ENCODE measurements around the gene CSF1.

DNA sequence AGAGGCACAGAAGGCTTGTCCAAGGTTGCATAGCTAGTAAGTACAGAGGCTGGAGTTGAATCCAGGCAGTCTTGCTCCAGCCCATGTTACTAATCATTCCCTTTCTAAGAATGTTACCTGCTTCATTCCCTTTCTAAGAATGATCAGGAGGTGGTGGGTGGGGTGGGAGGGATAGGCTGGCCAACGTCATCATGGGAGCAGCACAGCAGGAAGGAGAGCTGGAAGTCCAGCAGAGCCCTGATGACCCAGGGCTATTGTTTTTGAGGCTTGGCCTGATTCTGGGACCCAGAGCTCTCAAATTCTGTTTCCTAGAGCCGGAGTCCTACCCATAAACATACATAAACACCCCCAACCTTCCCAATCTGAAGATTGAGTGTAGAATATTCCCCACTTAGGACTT lies 11.8 kb upstream of the CSF1 start:
- TF ChIP-seq, protein P1, sequence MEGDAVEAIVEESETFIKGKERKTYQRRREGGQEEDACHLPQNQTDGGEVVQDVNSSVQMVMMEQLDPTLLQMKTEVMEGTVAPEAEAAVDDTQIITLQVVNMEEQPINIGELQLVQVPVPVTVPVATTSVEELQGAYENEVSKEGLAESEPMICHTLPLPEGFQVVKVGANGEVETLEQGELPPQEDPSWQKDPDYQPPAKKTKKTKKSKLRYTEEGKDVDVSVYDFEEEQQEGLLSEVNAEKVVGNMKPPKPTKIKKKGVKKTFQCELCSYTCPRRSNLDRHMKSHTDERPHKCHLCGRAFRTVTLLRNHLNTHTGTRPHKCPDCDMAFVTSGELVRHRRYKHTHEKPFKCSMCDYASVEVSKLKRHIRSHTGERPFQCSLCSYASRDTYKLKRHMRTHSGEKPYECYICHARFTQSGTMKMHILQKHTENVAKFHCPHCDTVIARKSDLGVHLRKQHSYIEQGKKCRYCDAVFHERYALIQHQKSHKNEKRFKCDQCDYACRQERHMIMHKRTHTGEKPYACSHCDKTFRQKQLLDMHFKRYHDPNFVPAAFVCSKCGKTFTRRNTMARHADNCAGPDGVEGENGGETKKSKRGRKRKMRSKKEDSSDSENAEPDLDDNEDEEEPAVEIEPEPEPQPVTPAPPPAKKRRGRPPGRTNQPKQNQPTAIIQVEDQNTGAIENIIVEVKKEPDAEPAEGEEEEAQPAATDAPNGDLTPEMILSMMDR (IDR thresholded peaks at IDR 0.05; ENCODE audit: low read depth, low read length) = no peak
- TF ChIP-seq EZH2phosphoT487 (IDR thresholded peaks at IDR 0.05; ENCODE audit: low read depth) = no peak
